ENCODE measurements around the gene MTX2.
"Not testable (repeated sequence)": the region's sequence is repeated elsewhere in the genome, so short reads cannot be mapped to it uniquely, and the experiment has no call there.

The MTX2 gene

DNA sequence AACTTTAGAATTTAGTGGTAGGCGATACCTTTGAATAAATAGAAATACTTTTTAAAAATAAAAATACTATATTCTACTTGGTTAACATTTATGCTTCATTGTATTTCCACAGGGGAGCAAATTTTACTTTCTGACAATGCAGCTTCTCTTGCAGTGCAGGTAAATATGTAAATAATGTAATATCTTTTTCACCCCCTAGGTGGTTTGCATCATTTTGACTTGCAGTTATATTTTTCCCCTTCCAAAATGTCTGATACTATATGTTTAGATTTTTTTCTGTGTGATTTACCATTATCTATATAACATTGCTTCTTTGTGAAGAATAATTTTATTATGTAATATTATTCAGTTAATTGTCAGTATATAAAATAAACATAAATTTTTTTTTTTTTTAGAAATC, 28.5 kb downstream of the MTX2 start:
- H3K27me3 ChIP-seq = no peaks in the 10 kb centered on the region
- TF ChIP-seq, protein P1, sequence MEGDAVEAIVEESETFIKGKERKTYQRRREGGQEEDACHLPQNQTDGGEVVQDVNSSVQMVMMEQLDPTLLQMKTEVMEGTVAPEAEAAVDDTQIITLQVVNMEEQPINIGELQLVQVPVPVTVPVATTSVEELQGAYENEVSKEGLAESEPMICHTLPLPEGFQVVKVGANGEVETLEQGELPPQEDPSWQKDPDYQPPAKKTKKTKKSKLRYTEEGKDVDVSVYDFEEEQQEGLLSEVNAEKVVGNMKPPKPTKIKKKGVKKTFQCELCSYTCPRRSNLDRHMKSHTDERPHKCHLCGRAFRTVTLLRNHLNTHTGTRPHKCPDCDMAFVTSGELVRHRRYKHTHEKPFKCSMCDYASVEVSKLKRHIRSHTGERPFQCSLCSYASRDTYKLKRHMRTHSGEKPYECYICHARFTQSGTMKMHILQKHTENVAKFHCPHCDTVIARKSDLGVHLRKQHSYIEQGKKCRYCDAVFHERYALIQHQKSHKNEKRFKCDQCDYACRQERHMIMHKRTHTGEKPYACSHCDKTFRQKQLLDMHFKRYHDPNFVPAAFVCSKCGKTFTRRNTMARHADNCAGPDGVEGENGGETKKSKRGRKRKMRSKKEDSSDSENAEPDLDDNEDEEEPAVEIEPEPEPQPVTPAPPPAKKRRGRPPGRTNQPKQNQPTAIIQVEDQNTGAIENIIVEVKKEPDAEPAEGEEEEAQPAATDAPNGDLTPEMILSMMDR (IDR thresholded peaks at IDR 0.05) = no peak
- H3K9me3 ChIP-seq = no peaks in the 10 kb centered on the region
- no peaks in the 10 kb centered on the region for H3K4me1 ChIP-seq (ENCODE audit: control insufficient read depth in 1 of 2, insufficient read depth in 1 of 2, low read depth in 1 of 2, low read length in 1 of 2)
- H3K27ac ChIP-seq = no peak overlapping the region
- no peaks in the 10 kb centered on the region for H3K36me3 ChIP-seq
- no peak overlapping the region for H3K4me3 ChIP-seq (ENCODE audit: low read depth in 1 of 2, low read length in 1 of 2)

DNA sequence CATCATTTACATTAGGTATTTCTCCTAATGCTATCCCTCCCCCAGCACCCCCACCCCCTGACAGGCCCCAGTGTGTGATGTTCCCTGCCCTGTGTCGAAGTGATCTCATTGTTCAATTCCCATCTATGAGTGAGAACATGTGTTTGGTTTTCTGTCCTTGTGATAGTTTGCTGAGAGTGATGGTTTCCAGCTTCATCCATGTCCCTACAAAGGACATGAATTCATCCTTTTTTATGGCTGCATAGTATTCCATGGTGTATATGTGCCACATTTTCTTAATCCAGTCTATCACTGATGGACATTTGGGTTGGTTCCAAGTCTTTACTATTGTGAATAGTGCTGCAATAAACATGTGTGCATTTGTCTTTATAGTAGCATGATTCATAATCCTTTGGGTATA, 36.8 kb downstream of the MTX2 start:
- not testable (repeated sequence) for H3K4me3 ChIP-seq (ENCODE audit: low read depth in 1 of 2, low read length in 1 of 2); H3K27me3 ChIP-seq; H3K36me3 ChIP-seq; H3K27ac ChIP-seq; H3K9me3 ChIP-seq; H3K4me1 ChIP-seq (ENCODE audit: control insufficient read depth in 1 of 2, insufficient read depth in 1 of 2, low read depth in 1 of 2, low read length in 1 of 2)

DNA sequence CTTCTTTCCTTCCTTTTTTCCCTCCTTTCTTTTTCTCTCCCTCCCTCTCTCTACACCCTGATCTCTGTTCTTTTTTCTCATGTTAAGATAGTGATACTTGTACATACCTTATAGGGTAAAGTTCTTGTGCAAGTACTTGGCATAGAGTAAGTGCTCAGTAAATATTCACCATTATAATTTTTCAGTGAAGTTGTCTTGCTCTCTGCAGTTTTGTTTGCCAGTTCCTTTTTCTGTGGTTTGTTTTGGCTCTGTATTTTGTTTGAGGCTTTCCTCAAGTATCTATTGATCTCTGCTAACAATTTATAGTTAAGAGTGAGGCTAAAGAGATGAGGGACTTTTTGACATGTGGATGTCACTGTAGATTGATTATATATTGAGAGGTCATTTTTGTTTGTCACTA, 48.0 kb downstream of the MTX2 start:
- Histone ChIP-seq H3K27ac (no peak overlapping the region), H3K9me3 (no peaks in the 10 kb centered on the region), H3K27me3 (no peaks in the 10 kb centered on the region), H3K4me1 (ENCODE audit: control insufficient read depth in 1 of 2, insufficient read depth in 1 of 2, low read depth in 1 of 2, low read length in 1 of 2) (no peaks in the 10 kb centered on the region), H3K36me3 (no peaks in the 10 kb centered on the region), H3K4me3 (ENCODE audit: low read depth in 1 of 2, low read length in 1 of 2) (no peak overlapping the region)
- TF ChIP-seq, protein P1 (IDR thresholded peaks at IDR 0.05) = no peak

DNA sequence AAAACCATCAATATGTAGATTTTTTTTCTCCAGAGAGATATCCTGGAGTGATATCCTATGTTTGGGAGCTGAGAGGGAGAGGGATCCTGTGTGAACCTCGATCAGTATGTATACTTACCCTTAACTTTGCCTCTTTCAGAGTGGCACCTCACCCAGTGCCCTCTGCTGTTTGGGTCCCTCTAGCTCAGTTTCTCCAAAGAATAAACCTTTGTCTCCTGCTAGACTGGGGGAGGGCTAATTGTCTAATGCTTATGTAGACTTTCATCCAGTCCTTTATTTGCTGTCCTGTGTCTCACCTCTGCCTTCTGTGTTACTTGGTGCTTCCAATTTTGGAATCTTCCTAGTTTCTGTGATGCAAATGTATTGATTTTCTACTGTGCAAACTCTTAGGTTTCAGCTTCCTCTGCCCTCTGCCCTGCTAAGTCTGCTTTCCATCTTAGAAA, 48.4 kb downstream of the MTX2 start:
- H3K9me3 ChIP-seq = no peaks in the 10 kb centered on the region

DNA sequence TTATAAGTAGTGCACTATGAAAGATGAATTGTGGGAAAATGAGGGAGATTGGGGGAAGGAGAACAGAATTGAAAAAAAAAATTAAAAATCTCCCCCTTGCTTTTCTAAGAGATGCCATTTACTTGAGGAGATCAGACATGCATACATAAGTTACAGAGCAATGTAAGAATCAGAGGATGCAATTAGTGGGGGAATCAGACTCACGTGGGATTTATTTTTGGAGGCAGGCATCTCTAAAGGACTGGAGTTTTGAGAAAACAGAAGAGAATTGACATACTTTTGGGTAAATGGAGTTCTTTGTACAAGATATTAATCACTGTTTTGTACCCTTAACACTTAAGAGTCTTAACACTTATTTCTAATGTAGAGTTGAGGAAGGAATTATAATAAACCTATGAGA, 52.7 kb downstream of the MTX2 start:
- no peak overlapping the region for H3K27ac ChIP-seq
- TF ChIP-seq, protein P1 (IDR thresholded peaks at IDR 0.05) = no peak
- no peak overlapping the region for H3K4me3 ChIP-seq (ENCODE audit: low read depth in 1 of 2, low read length in 1 of 2)
- H3K36me3 ChIP-seq = no peaks in the 10 kb centered on the region
- H3K9me3 ChIP-seq = no peaks in the 10 kb centered on the region
- H3K27me3 ChIP-seq = no peaks in the 10 kb centered on the region
- no peaks in the 10 kb centered on the region for H3K4me1 ChIP-seq (ENCODE audit: control insufficient read depth in 1 of 2, insufficient read depth in 1 of 2, low read depth in 1 of 2, low read length in 1 of 2)

More for the DNA sequence above, 48.4 kb downstream of the MTX2 start:
- TF ChIP-seq, protein P1 (IDR thresholded peaks at IDR 0.05) = no peak
- H3K4me1 ChIP-seq (ENCODE audit: control insufficient read depth in 1 of 2, insufficient read depth in 1 of 2, low read depth in 1 of 2, low read length in 1 of 2) = no peaks in the 10 kb centered on the region
- no peak overlapping the region for H3K4me3 ChIP-seq (ENCODE audit: low read depth in 1 of 2, low read length in 1 of 2)
- H3K27me3 ChIP-seq = no peaks in the 10 kb centered on the region
- no peaks in the 10 kb centered on the region for H3K36me3 ChIP-seq
- H3K27ac ChIP-seq = no peak overlapping the region

DNA sequence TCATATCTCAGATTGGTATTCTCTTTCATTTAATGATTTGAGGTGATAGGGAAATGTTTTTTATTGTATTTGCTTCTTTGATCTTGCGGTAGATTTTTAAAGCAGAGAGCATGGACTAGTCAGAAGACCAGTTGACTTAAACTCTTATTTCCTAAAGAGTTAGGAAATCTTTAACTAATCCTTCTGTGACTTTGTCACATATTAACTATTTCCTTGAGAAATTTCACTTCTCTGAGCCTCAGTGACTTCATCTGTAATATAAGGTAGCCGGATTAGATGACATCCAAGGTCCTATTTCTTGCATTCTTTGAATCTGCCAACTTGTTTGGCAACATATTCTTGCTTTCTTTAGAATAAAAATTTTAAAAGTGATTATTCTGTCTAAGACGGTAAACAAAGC, 55.6 kb downstream of the MTX2 start:
- Histone ChIP-seq H3K9me3 (no peaks in the 10 kb centered on the region), H3K27ac (no peak overlapping the region), H3K27me3 (no peaks in the 10 kb centered on the region), H3K4me3 (ENCODE audit: low read depth in 1 of 2, low read length in 1 of 2) (no peak overlapping the region), H3K36me3 (no peaks in the 10 kb centered on the region), H3K4me1 (ENCODE audit: control insufficient read depth in 1 of 2, insufficient read depth in 1 of 2, low read depth in 1 of 2, low read length in 1 of 2) (no peaks in the 10 kb centered on the region)
- TF ChIP-seq, protein P1 (IDR thresholded peaks at IDR 0.05) = no peak

All from neutrophil (primary cell).